ENCODE results near the gene SDSL.

The SDSL gene

GRCh38 chr12:113396828-113397496 is 25.2 kb upstream of the SDSL start:
- peak; percentile 34 for DNase-seq

DNA sequence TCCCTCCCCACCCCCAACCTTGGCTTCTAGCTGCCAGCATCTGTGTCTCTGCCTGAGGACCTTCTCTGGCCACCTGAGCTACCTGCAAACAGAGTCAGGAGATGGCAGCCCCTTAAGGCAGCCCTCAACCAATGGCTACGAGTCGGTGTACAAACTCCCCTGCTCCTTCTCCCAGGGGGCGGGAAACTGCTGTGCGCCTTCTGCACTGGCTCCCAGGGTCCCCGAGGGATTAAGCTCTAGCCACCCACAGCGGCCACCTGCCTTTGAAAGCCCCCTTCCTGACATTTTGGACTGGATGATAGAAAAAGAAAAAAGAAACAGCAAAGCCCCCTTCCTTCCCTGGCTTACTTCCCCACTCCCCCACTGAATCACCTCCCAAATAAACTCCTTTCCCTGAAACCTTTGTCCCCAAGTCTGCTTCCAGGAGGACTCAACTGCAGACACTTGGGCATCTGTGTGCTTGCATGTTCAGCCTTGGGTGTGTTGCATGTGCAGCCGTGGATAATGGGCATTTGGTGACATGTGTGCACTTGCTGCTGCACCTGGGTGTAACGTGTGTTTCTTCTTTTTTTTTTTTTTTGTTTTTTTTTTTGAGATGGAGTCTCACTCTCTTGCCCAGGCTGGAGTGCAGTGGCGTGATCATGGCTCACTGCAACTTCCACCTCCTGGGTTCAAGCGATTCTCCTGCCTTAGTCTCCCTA is 24.5 kb upstream of the SDSL start:
- no peak for DNase-seq

- no peak for DNase-seq
These were observed 23.6 kb upstream of the SDSL start for GRCh38 chr12:113398346-113399290.

DNA sequence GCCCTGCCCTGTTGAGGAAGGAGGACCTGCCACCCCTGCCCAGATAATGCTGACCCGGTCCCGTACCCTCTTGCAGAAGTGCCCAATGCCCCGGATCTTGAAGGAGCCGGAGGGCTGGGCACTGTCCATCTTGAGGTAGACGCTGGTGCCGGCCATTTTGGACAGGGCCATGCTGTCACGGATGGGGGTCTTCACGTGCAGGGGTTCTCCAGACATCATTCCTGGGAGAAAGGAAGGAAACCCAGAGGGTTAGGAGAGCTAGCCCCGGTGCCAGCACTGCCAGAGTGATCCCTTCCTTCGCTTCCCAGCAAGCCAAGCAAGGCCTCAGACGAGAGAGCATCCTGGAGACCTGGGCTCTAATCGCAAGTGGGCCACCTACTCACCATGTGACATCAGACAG is 22.7 kb upstream of the SDSL start:
- DNase-seq, result no peak

DNA sequence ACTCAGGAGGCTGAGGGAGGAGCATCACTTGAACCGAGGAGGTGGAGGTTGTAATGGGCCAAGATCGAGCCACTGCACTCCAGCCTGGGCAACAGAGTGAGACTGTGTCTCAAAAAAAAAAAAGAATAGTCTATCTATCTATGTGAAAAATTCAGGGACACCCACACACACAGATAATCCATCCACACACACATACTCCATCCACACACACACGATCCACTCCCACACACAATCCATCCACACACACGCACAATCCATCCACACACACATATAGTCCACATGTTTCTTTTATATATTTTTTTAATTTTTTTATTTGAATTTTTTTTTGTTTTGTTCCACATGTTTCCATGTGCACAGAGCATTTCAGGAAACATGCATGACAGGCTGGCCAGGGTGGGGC is 21.8 kb upstream of the SDSL start:
- DNase-seq, result no peak

GRCh38 chr12:113401066-113402000 is 20.8 kb upstream of the SDSL start:
- DNase-seq, result no peak

GRCh38 chr12:113402586-113403260 is 19.5 kb upstream of the SDSL start:
- no peak for DNase-seq

DNA sequence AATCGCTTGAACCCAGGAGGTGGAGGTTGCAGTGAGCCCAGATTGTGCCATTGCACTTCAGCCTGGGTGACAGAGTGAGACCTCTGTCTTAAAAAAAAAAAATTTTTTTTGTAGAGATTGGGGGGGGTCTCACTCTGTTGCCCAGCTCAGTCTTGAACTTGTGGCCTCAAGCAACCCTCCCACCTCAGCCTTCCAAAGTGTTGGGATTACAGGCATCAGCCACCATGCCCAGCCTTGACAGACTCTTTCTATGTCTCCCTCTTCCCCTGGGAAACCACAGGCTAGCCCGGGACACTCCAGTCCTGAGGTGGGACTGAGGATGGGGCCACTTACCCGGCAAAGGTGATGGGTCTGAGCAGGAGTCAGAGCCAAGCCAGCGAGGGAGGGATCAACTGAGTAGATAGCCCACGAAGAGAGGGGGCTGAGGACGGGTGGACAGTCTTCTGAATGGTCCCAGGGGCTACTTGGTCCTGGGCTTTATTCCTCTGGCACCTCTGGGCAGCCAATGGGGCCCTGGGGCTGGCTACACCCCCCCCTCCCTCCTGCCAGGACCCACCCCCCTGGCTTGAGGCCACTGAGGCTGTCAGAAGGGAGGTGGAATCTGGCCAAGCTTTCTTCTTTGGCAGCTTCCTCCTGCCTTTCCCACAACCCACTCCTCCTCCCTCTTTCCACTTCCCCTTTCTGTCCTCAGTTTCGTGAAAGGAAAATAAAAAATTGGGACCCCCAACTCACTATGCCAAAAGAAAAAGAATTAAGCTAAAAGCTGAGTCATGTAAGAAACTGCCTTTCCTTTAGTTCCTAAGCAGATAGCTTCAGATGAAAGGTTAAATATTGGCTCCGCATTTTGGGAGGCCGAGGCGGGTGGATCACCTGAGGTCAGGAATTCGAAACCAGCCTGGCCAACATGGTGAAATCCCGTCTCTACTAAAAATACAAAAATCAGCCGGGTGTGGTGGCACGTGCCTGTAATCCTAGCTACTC is 18.5 kb upstream of the SDSL start, which contains the start of gene SDS:
TSS of gene SDS (minus strand) at position 453 of the 981 bp plus-strand sequence. CDS start 4,179 bp downstream, outside the sequence.
- DNase-seq, result peak; percentile 81

GRCh38 chr12:113405694-113406093 is 16.5 kb upstream of the SDSL start:
- no peak for DNase-seq

- DNase-seq, result no peak
These were observed 14.1 kb upstream of the SDSL start for GRCh38 chr12:113407931-113408600.

DNA sequence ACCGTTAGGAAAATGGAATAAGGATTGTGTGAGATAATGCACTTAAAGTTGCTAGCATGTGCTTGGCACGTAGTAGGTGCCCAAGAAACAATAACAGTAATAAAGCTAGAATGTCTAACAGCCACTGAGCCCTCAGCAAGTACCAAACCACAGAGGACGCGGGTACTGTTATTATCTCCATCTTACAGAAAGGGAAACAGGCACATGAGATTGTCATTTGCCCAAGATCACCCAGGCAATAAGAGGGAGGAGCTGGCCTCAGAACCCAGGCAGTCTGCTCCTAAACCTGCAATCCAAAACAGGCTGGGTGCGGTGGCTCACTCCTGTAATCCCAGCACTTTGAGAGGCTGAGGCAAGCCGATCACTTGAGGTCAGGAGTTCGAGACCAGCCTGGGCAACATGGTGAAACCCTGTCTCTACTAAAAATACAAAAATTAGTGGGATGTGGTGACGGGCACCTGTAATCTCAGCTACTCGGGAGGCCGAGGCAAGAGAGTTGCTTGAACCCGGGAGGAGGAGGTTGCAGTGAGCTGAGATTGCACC is 13.4 kb upstream of the SDSL start:
- no peak for DNase-seq

- no peak for DNase-seq
These were observed 12.6 kb upstream of the SDSL start for GRCh38 chr12:113409462-113410124.

GRCh38 chr12:113413488-113413939 is 8.7 kb upstream of the SDSL start:
- no peak for DNase-seq

- DNase-seq, result no peak
These were observed 7.6 kb upstream of the SDSL start for GRCh38 chr12:113414519-113415038.

GRCh38 chr12:113416091-113416754 is 6.0 kb upstream of the SDSL start:
- DNase-seq, result no peak

DNA sequence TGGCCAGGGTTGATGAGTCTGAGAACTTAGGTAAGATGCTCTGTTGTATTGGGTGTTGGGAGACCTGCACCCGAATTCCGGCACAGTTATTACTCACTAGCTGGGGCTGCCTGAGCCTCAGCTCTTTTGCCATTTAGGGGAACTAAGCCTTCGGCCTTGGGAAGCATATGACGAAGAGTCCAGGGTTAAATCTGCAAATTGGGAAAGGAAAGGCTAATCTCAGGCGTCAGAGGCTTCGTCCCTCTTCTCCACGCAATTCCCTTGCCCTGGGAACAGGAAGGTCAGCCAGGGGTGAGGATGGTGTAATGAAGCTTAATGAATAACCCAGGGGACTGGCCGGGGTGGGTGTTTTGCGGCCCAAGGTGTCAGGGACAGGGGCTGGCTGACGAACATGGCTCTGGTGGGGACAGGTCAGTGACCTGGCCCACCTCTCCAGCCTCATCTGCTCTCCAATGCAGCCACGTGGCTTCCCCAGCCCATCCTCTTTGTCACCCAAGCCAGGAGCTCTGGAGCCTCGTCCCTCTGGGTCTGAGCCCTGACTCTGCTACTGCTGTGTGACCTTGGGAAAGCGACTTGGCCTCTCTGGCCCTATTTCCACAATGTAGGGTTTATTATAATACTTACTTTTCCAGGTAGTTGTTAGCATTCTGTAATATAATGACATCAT is 3.8 kb upstream of the SDSL start:
- DNase-seq, result no peak

DNA sequence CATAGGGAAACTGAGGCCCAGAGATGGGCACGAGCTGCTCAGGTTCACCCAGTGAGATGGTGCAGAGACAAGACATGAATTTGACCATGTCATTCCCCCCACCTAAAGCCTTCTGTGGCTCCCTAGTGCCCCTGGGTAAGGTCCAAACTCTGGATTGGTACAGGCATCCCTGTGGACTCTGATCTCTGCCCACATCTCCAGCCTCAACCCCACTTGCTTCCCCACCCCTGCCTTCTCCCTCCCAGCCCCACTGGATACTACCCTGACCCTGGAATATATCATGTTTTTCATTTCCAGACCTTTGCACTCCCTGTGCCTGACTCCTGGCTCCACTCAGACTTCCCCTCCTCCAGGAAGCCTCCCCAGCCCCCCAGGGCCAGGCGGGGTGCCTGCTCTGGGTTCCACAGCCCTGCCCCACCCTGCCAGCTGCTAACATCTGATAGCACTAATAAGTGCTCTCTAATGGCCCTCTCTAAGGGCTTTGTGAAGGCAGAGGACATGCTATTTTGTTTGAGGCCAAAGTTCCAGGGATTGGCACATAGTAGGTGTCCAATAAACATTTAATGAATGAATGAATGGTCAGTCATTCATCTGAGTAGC is 1.1 kb upstream of the SDSL start:
- no peak for DNase-seq
